PC-3 (cell line): ENCODE results near the gene FBLN5.

Experiments
- CTCF ChIP-seq: fragments of 300-600 bp; sonication (generic); conservative IDR thresholded peaks from 2 replicates; pipeline ENCODE4 v1.5.1; 2017; ENCODE audit warnings: antibody characterized with exemption, low read depth, mild to moderate bottlenecking, low read length
- EZH2 ChIP-seq: fragments of 300-600 bp; sonication (generic); IDR thresholded peaks from one replicate; pipeline ENCODE4 v1.6.1; 2017; ENCODE audit warnings: antibody characterized with exemption, mild to moderate bottlenecking, low read length; ENCODE audit not compliant: unreplicated experiment
- EZH2phosphoT487 ChIP-seq: fragments of 300-600 bp; sonication (generic); IDR thresholded peaks from 2 replicates; pipeline ENCODE4 v1.6.1; 2018; ENCODE audit warnings: mild to moderate bottlenecking, antibody characterized with exemption, low read length, borderline replicate concordance

DNA sequence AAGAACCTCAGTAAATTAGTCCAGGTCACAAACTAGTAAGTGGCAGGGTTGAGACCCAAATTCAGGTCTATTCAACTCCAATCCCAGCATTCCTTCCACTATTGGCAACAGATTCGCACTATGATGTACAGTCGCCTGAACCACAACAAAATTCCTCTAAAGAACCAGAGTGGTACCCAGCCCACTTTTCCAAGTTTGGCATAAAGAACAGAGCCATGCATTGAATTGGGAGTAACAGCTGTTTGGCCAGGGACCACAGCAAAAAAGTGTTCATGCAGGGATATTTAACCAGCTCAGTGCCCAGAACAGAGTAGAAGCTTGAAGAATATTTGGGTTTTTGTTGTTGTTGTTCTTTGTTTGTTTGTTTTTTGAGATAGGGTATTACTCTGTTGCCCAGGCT is 89.9 kb downstream of the FBLN5 start:
- TF ChIP-seq CTCF (no peak), EZH2 (no peak), EZH2phosphoT487 (no peak)
